WTC11 (cell line): Measurements from ENCODE around the gene S100P. TPM values are rescaled to one million over a fixed set of nuclear protein-coding genes. Genes with fewer than 3 reads are reported as not detected.
A peak's percentile ranks its signal among the peaks of the same experiment; 100 is the strongest.

Source experiments
- AFF4 ChIP-seq: sonication (generic); formaldehyde crosslinking; IDR thresholded peaks from 2 replicates; pipeline ENCODE4 v1.8.1; 2023; ENCODE audit warnings: mild to moderate bottlenecking, missing genetic modification reagents, borderline replicate concordance
- ATF6 ChIP-seq: sonication (generic); formaldehyde crosslinking; IDR thresholded peaks from 2 replicates; pipeline ENCODE4 v1.8.1; 2023; ENCODE audit warnings: mild to moderate bottlenecking, missing genetic modification reagents
- CBFB ChIP-seq: sonication (generic); formaldehyde crosslinking; IDR thresholded peaks from 2 replicates; pipeline ENCODE4 v1.8.1; 2022; ENCODE audit warnings: mild to moderate bottlenecking, low read depth, missing genetic modification reagents
- CDX4 ChIP-seq: fragments of 250-450 bp; sonication (Bioruptor Pico); IDR thresholded peaks from 2 replicates; pipeline ENCODE4 v1.9.0; 2021; ENCODE audit warnings: moderate library complexity, mild to moderate bottlenecking, inconsistent platforms, borderline replicate concordance
- CTCF ChIP-seq: fragments of 200-600 bp; IDR thresholded peaks from 2 replicates; pipeline ENCODE4 v1.8.0; 2022; ENCODE audit warnings: antibody characterized with exemption
- ESRRA ChIP-seq: sonication (generic); formaldehyde crosslinking; IDR thresholded peaks from 2 replicates; pipeline ENCODE4 v1.8.1; 2022; ENCODE audit warnings: mild to moderate bottlenecking, missing genetic modification reagents, borderline replicate concordance
- FOXP4 ChIP-seq: sonication (generic); formaldehyde crosslinking; IDR thresholded peaks from 2 replicates; pipeline ENCODE4 v1.8.0; 2022; ENCODE audit warnings: mild to moderate bottlenecking, missing genetic modification reagents
- IRF1 ChIP-seq: sonication (generic); formaldehyde crosslinking; IDR thresholded peaks from 2 replicates; pipeline ENCODE4 v1.8.0; 2023; ENCODE audit warnings: missing genetic modification reagents
- MLX ChIP-seq: sonication (generic); formaldehyde crosslinking; IDR thresholded peaks from 2 replicates; pipeline ENCODE4 v1.8.1; 2023; ENCODE audit warnings: mild to moderate bottlenecking, missing genetic modification reagents, moderate library complexity
- MYBL2 ChIP-seq: sonication (generic); formaldehyde crosslinking; IDR thresholded peaks from 2 replicates; pipeline ENCODE4 v1.8.1; 2023; ENCODE audit warnings: mild to moderate bottlenecking, moderate library complexity, missing genetic modification reagents
- NFATC4 ChIP-seq: fragments of 250-450 bp; sonication (Bioruptor Pico); IDR thresholded peaks from 2 replicates; pipeline ENCODE4 v1.9.0; 2021; ENCODE audit warnings: mild to moderate bottlenecking
- NFE2L1 ChIP-seq: sonication (generic); formaldehyde crosslinking; IDR thresholded peaks from 2 replicates; pipeline ENCODE4 v1.8.1; 2023; ENCODE audit warnings: missing genetic modification reagents
- OVOL2 ChIP-seq: fragments of 250-450 bp; sonication (Bioruptor Pico); IDR thresholded peaks from 2 replicates; pipeline ENCODE4 v1.9.0; 2021; ENCODE audit warnings: mild to moderate bottlenecking, borderline replicate concordance
- PREB ChIP-seq: sonication (generic); formaldehyde crosslinking; IDR thresholded peaks from 2 replicates; pipeline ENCODE4 v1.8.1; 2022; ENCODE audit warnings: mild to moderate bottlenecking, missing genetic modification reagents, moderate library complexity, borderline replicate concordance
- RELA ChIP-seq: sonication (generic); formaldehyde crosslinking; IDR thresholded peaks from 2 replicates; pipeline ENCODE4 v1.8.1; 2022; ENCODE audit warnings: missing genetic modification reagents, mild to moderate bottlenecking, borderline replicate concordance
- RORB ChIP-seq: fragments of 250-450 bp; sonication (Bioruptor Pico); IDR thresholded peaks from 2 replicates; pipeline ENCODE4 v1.9.0; 2021; ENCODE audit warnings: mild to moderate bottlenecking
- SMAD3 ChIP-seq: sonication (generic); formaldehyde crosslinking; IDR thresholded peaks from 2 replicates; pipeline ENCODE4 v1.8.0; 2022; ENCODE audit warnings: missing genetic modification reagents, mild to moderate bottlenecking, borderline replicate concordance
- TEAD1 ChIP-seq: sonication (generic); formaldehyde crosslinking; IDR thresholded peaks from 2 replicates; pipeline ENCODE4 v1.8.0; 2022; ENCODE audit warnings: mild to moderate bottlenecking, missing genetic modification reagents
- ZBTB21 ChIP-seq: sonication (generic); formaldehyde crosslinking; IDR thresholded peaks from 2 replicates; pipeline ENCODE4 v1.8.1; 2023; ENCODE audit warnings: mild to moderate bottlenecking, missing genetic modification reagents, borderline replicate concordance
- ZNF121 ChIP-seq: sonication (generic); formaldehyde crosslinking; IDR thresholded peaks from 2 replicates; pipeline ENCODE4 v1.8.0; 2023; ENCODE audit warnings: missing genetic modification reagents
- ZNF232 ChIP-seq: sonication (generic); formaldehyde crosslinking; IDR thresholded peaks from 2 replicates; pipeline ENCODE4 v1.8.0; 2022; ENCODE audit warnings: mild to moderate bottlenecking, missing genetic modification reagents
- ZNF317 ChIP-seq: sonication (generic); formaldehyde crosslinking; IDR thresholded peaks from 2 replicates; pipeline ENCODE4 v1.8.1; 2023; ENCODE audit warnings: low read depth, mild to moderate bottlenecking, moderate library complexity, missing genetic modification reagents, borderline replicate concordance
- total RNA-seq: library from RNA; stranded (reverse); gene quantifications from 3 replicates; pipeline ENCODE4 v1.2.3, GENCODE V29; 2021

The S100P gene
- total RNA-seq, 1 experiment from 2014 or later: not detected

GRCh38 chr4:6673660-6674499 is 19.8 kb upstream of the S100P start (continued):
- TF ChIP-seq PREB (CRISPR knock-in tag) (no peak), NFATC4 (CRISPR knock-in tag) (no peak), ESRRA (CRISPR knock-in tag) (peak; percentile 53; the same call in 1 of the 2 replicates), NFE2L1 (CRISPR knock-in tag) (peak; percentile 56; the same call in 1 of the 2 replicates), ATF6 (CRISPR knock-in tag) (no peak), ZBTB21 (peak; percentile 17), MYBL2 (CRISPR knock-in tag) (peak; percentile 43), CBFB (CRISPR knock-in tag) (peak; percentile 82; the same call in 1 of the 2 replicates), AFF4 (CRISPR knock-in tag) (no peak), CDX4 (CRISPR knock-in tag) (no peak), RELA (no peak; the same call in 1 of the 2 replicates), IRF1 (CRISPR knock-in tag) (0 out of 2 replicates have a peak, but pooled peaks have one; percentile 44), ZNF232 (CRISPR knock-in tag) (peak; percentile 88), SMAD3 (CRISPR knock-in tag) (peak; percentile 74; the same call in 1 of the 2 replicates), ZNF121 (CRISPR knock-in tag) (no peak), ZNF317 (CRISPR knock-in tag) (no peak), FOXP4 (CRISPR knock-in tag) (peak; percentile 83), MLX (no peak), CTCF (no peak), OVOL2 (CRISPR knock-in tag) (no peak), TEAD1 (CRISPR knock-in tag) (no peak), RORB (CRISPR knock-in tag) (no peak)
